ENCODE results near the gene OR2K2. TPM values are rescaled to one million over a fixed set of nuclear protein-coding genes. Genes with fewer than 3 reads are reported as not detected.
"Not testable (repeated sequence)": the region's sequence is repeated elsewhere in the genome, so short reads cannot be mapped to it uniquely, and the experiment has no call there.

Gene OR2K2
- total RNA-seq, 4 donors from 2014 or later = not detected

DNA sequence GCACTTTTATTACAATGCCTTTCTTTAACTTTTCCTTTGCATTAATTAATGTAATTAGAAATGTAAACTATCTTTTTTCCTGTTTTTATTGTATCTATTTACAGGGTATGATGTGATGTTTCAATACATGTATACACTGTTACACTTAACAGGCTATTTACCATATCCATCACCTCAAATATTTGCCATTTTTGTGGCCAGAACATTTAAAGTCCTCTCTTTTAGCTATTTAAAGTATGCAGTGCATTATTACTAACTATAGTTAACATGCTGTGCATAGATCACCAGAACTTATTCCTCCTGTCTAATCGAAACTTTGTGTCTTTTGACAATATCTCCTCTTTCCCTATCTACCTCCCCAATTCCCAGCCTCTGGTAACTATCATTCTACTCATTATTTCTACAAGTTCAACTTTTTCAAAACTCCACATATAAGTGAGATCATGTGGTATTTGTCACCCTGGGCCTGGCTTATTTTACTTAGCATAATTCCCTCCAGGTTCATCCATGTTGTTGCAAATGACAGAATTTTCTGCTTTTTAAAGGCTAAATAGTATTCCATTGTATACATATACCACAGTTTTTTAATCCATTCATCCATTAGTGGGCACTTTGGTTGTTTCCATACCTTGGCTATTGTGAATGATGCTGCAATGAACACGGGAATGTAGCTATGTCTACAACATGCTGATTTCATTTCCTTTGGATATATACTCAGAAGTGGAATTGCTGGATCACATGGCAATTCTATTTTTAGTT, 32.8 kb downstream of the OR2K2 start:
- Histone ChIP-seq H3K27ac (no peak overlapping the region), H3K4me3 (no peak overlapping the region), H3K27me3 (peaks cover 0 to 15% (median 0%) of the 10 kb centered on the region in 4 donors), H3K36me3 (no peaks in the 10 kb centered on the region), H3K9me3 (no peaks in the 10 kb centered on the region), H3K4me1 (peaks cover 0 to 9% (median 0%) of the 10 kb centered on the region in 3 donors)
- no peak for DNase-seq
- intact Hi-C loops (cut with DNase I) = no loop called here
- 74 to 78% methylated on average over 2 of the region's 2 CpGs for WGBS, 2 donors
- TF ChIP-seq, protein P1, sequence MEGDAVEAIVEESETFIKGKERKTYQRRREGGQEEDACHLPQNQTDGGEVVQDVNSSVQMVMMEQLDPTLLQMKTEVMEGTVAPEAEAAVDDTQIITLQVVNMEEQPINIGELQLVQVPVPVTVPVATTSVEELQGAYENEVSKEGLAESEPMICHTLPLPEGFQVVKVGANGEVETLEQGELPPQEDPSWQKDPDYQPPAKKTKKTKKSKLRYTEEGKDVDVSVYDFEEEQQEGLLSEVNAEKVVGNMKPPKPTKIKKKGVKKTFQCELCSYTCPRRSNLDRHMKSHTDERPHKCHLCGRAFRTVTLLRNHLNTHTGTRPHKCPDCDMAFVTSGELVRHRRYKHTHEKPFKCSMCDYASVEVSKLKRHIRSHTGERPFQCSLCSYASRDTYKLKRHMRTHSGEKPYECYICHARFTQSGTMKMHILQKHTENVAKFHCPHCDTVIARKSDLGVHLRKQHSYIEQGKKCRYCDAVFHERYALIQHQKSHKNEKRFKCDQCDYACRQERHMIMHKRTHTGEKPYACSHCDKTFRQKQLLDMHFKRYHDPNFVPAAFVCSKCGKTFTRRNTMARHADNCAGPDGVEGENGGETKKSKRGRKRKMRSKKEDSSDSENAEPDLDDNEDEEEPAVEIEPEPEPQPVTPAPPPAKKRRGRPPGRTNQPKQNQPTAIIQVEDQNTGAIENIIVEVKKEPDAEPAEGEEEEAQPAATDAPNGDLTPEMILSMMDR (IDR thresholded peaks at IDR 0.05) = no peak
- TF ChIP-seq POLR2A (IDR thresholded peaks at IDR 0.05) = no peak

DNA sequence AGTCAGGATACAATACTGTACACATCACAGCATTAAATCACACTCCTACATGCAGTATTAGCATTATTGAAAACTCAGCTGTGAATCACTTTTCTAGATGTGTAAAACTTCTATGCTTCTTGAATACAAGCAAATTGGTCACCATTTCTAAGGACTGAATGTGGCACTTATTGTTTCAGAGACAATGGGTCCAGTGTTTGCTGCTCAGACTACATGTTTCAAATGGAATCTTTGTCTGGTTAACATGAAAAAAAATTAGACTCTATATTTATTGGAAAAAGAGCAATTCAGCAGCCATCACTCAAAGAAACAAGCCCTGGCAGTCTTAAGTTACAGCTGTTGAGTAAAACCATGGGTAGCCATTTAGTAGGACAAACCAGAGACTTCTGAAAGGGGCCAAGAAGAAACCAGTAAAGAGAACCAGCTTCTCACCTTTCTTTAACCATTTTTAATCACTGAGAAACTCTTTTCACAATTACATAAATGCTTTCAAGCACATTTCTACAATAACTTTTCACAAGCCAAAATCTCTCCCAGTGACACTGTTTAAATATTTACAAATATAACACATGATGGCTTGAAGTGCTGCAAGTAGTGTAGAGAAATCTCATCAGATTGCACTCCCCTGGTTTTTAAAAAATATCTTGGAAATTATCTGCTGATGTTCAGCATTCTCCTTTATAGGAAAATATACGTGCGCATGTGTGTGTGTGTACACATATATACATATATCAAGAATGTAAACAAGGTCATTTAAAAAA, 35.2 kb downstream of the OR2K2 start:
- H3K9me3 ChIP-seq = no peaks in the 10 kb centered on the region
- no peak overlapping the region for H3K4me3 ChIP-seq
- DNase-seq = no peak
- no peaks in the 10 kb centered on the region for H3K36me3 ChIP-seq
- no peak overlapping the region for H3K27ac ChIP-seq
- intact Hi-C loops (cut with DNase I) = no loop called here
- peaks cover 0 to 1% (median 0%) of the 10 kb centered on the region in 4 donors for H3K27me3 ChIP-seq
- peaks cover 0 to 9% (median 0%) of the 10 kb centered on the region in 3 donors for H3K4me1 ChIP-seq
- WGBS, 2 donors = 63 to 73% methylated on average over 2 of the region's 2 CpGs
- TF ChIP-seq POLR2A (IDR thresholded peaks at IDR 0.05) = no peak
- TF ChIP-seq, protein P1 (IDR thresholded peaks at IDR 0.05) = no peak

DNA sequence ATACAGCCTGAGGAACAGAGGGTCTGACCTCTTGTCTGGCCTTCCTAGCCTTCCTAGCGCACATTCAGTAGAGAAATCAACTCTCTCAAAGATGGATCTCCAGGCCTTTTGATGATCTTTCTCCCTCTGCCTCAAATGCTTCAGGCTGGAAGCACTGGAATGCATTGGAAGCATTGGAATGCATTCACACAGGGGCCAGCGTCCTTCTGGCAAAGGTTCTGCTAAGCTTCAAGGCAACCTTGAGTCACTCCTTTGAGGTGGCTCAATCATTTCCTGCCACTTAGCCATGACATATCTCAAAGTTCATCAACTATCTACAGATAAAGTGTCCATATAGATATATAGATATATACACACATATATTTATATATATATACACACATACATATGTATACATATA, 42.9 kb downstream of the OR2K2 start:
- H3K4me3 ChIP-seq = no peak overlapping the region
- no peaks in the 10 kb centered on the region for H3K36me3 ChIP-seq
- intact Hi-C loops (cut with DNase I) = no loop called here
- no peaks in the 10 kb centered on the region for H3K9me3 ChIP-seq
- H3K27me3 ChIP-seq = no peaks in the 10 kb centered on the region
- DNase-seq = no peak
- 55 to 68% methylated on average over 2 of the region's 2 CpGs for WGBS, 2 donors
- H3K4me1 ChIP-seq = no peaks in the 10 kb centered on the region
- TF ChIP-seq POLR2A (IDR thresholded peaks at IDR 0.05) = no peak
- no peak overlapping the region for H3K27ac ChIP-seq

DNA sequence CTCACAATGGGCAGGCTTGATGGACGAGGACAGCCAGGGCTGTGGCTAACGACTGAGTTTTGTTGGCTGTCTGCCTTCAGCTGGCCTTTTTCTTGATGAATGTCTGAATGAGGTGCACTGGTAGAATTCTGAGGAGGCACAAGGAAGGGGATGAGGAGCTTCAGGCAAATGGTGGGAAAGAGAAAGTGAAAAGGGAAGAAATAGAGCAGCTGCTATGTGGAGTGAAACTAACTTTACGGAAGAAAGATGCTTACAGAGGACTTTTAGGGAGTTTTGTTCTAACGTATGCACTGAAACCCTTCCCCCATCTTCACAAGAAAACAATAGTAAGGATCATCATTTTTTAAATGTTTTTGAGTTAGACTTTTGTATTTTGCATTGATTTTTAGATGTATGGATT, 45.3 kb downstream of the OR2K2 start:
- WGBS, 2 donors = 64 to 69% methylated on average over 4 of the region's 4 CpGs
- Histone ChIP-seq H3K27me3 (no peaks in the 10 kb centered on the region), H3K4me1 (no peaks in the 10 kb centered on the region), H3K36me3 (no peaks in the 10 kb centered on the region), H3K27ac (peak overlapping the region in 1 of 4 donors; percentile 32), H3K9me3 (no peaks in the 10 kb centered on the region), H3K4me3 (no peak overlapping the region)
- intact Hi-C loops (cut with DNase I) = no loop called here
- no peak for DNase-seq
- TF ChIP-seq, protein P1 (IDR thresholded peaks at IDR 0.05) = no peak

DNA sequence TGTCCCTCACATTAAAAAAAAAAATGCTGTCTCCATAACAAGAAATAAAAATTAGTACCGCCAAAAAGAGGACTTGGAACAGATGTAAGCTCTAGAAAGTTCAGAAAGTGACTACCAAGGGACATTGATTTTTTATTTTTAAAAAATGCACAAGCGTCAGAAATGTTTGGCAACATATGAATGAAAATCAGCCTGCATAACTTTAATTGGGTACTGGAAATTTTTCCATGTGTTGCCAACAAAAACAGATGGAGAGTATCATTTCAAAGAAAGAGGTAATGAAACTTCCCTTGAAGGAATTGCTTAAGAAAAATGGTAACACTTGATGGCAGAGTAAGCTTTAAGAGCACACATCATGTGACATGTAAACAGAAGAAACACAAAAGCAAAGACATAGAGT, 47.2 kb downstream of the OR2K2 start:
- WGBS, 2 donors = 31 to 54% methylated on average over 2 of the region's 2 CpGs
- H3K9me3 ChIP-seq = no peaks in the 10 kb centered on the region
- no peak for DNase-seq

DNA sequence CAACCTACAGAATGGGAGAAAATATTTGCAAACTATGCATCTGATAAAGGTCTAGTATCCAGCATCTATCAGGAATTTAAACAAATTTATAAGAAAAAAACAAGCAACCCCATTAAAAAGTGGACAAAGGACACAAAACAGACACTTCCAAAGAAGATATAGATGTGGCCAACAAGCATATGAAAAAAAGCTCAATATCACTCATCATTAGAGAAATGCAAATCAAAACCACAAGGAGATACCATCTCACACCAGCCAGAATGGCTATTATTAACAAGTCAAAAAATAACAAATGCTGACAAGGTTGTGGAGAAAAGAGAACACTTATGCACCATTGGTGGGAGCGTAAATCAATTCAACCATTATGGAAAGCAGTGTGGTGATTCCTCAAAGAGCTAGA, 49.2 kb downstream of the OR2K2 start:
- intact Hi-C loops (cut with DNase I); H3K9me3 ChIP-seq; DNase-seq; H3K4me1 ChIP-seq; H3K27ac ChIP-seq; H3K36me3 ChIP-seq; H3K27me3 ChIP-seq; H3K4me3 ChIP-seq: not testable (repeated sequence)
- 90 to 95% methylated on average over 1 of the region's 1 CpG for WGBS, 2 donors

More for the DNA sequence above, 47.2 kb downstream of the OR2K2 start:
- no peaks in the 10 kb centered on the region for H3K4me1 ChIP-seq
- H3K36me3 ChIP-seq = no peaks in the 10 kb centered on the region
- H3K4me3 ChIP-seq = no peak overlapping the region
- no peak for TF ChIP-seq POLR2A (IDR thresholded peaks at IDR 0.05)
- TF ChIP-seq, protein P1 (IDR thresholded peaks at IDR 0.05) = no peak
- H3K27ac ChIP-seq = peak overlapping the region in 1 of 4 donors; percentile 46
- intact Hi-C loops (cut with DNase I) = no loop called here
- no peaks in the 10 kb centered on the region for H3K27me3 ChIP-seq
